OCI-LY7 (cell line): ENCODE data around the gene AUTS2. TPM values are rescaled to one million over a fixed set of nuclear protein-coding genes. Genes with fewer than 3 reads are reported as not detected.

Source experiments
- BruUV-seq: library from RNA; stranded (reverse); fragments of 400-500 nt; replicated peaks from 2 replicates; lab custom pipeline; 2021; lab: Mats Ljungman, UMichigan
- CTCF ChIA-PET: fragments of 300-600 bp; sonication (Branson Sonifier 250); formaldehyde crosslinking; loops from one replicate; lab custom pipeline; 2022; ENCODE audit warnings: antibody characterized with exemption; ENCODE audit not compliant: unreplicated experiment; lab: Charles Lee
- POLR2A ChIA-PET: fragments of 300-600 bp; sonication (Branson Sonifier 250); formaldehyde crosslinking; loops from one replicate; lab custom pipeline; 2022; ENCODE audit warnings: antibody characterized with exemption; lab: Charles Lee
- DNase-seq: peaks from one replicate; pipeline ENCODE4 v3.0.0-alpha.2; 2015; ENCODE audit warnings: low spot score
- H2AFZ ChIP-seq: fragments of 200-600 bp; sonication (generic), shearing (Covaris generic); 2 replicates; pipeline ENCODE4 v1.6.1; 2014; ENCODE audit warnings: mild to moderate bottlenecking, antibody characterized with exemption, low read length, moderate library complexity
- H3K27ac ChIP-seq: fragments of 200-600 bp; sonication (generic); 2 replicates; pipeline ENCODE4 v1.5.1; 2014; ENCODE audit warnings: mixed run types, low read depth, mild to moderate bottlenecking, moderate library complexity, low read length, inconsistent platforms; ENCODE audit not compliant: poor library complexity, severe bottlenecking
- H3K36me3 ChIP-seq: fragments of 200-600 bp; sonication (generic); 2 replicates; pipeline ENCODE4 v1.6.1; 2014; ENCODE audit warnings: mild to moderate bottlenecking, antibody characterized with exemption, low read length, moderate library complexity, mixed read lengths; ENCODE audit not compliant: insufficient read depth
- H3K4me1 ChIP-seq: fragments of 200-600 bp; sonication (generic); 2 replicates; pipeline ENCODE4 v1.5.1; 2014; ENCODE audit warnings: mild to moderate bottlenecking, low read length; ENCODE audit not compliant: insufficient read depth, poor library complexity, severe bottlenecking
- H3K4me2 ChIP-seq: fragments of 200-600 bp; sonication (generic); 2 replicates; pipeline ENCODE4 v1.6.1; 2014; ENCODE audit warnings: mild to moderate bottlenecking, low read length
- H3K4me3 ChIP-seq: fragments of 200-600 bp; sonication (generic); 2 replicates; pipeline ENCODE4 v1.5.1; 2014; ENCODE audit warnings: mild to moderate bottlenecking, low read depth, low read length; ENCODE audit not compliant: poor library complexity, severe bottlenecking
- H3K79me2 ChIP-seq: fragments of 200-600 bp; sonication (generic); 2 replicates; pipeline ENCODE4 v1.6.1; 2016; ENCODE audit warnings: low read depth, mild to moderate bottlenecking, low read length, moderate library complexity, mixed read lengths; ENCODE audit not compliant: insufficient read depth
- H3K9me2 ChIP-seq: fragments of 200-600 bp; sonication (generic); 2 replicates; pipeline ENCODE4 v1.6.1; 2016; ENCODE audit warnings: mild to moderate bottlenecking, low read length, mixed read lengths; ENCODE audit not compliant: insufficient read depth
- H3K9me3 ChIP-seq: fragments of 200-600 bp; sonication (generic); 2 replicates; pipeline ENCODE4 v1.6.1; 2014; ENCODE audit warnings: mild to moderate bottlenecking, mixed run types, low read length, mixed read lengths
- H4K20me1 ChIP-seq: fragments of 200-600 bp; sonication (generic); 2 replicates; pipeline ENCODE4 v1.6.1; 2014; ENCODE audit warnings: mild to moderate bottlenecking, antibody characterized with exemption, low read length, moderate library complexity, mixed read lengths; ENCODE audit not compliant: insufficient read depth
- CTCF ChIP-seq: fragments of 200-600 bp; sonication (generic); conservative IDR thresholded peaks from 2 replicates; pipeline ENCODE4 v1.5.1; 2014; ENCODE audit warnings: mild to moderate bottlenecking, antibody characterized with exemption, low read length, moderate library complexity, mixed read lengths
- EZH2phosphoT487 ChIP-seq: fragments of 200-600 bp; sonication (generic); IDR thresholded peaks from 2 replicates; pipeline ENCODE4 v1.6.1; 2018; ENCODE audit warnings: low read depth, borderline replicate concordance, mild to moderate bottlenecking, mixed run types, antibody characterized with exemption, low read length, moderate library complexity, mixed read lengths
- intact Hi-C: fragments of 100-400 bp; cut with micrococcal nuclease; formaldehyde crosslinking; loops from one replicate; pipeline ENCODE4 v1.10.0; 2022; ENCODE audit not compliant: unreplicated experiment
- total RNA-seq, 2 experiments: library from RNA; depleted of rRNA in 1 of 2; stranded (reverse); fragments of >200 nt in 1 of 2; shearing (Covaris generic) in 1 of 2; gene quantifications; 2 replicates each; pipeline ENCODE4 v1.2.3, GENCODE V29; 2014 to 2022

The AUTS2 gene
- total RNA-seq, 2 experiments from 2014 or later = 37.9 to 78.5 TPM

- no peaks in the 10 kb centered on the region for H3K9me2 ChIP-seq
- H3K4me3 ChIP-seq = no peak overlapping the region
- no peaks in the 10 kb centered on the region for H3K4me1 ChIP-seq
- no peak overlapping the region for H3K4me2 ChIP-seq
- no peaks in the 10 kb centered on the region for H3K79me2 ChIP-seq
- no peaks in the 10 kb centered on the region for H3K9me3 ChIP-seq
- ChIA-PET CTCF (no interaction called here), POLR2A (no interaction called here)
- no peaks in the 10 kb centered on the region for H3K36me3 ChIP-seq
- no TSS peak for BruUV-seq
- no peaks in the 10 kb centered on the region for H4K20me1 ChIP-seq
- no peak for DNase-seq
- intact Hi-C loops = no loop called here
- TF ChIP-seq EZH2phosphoT487 = no peak
- TF ChIP-seq CTCF = no peak
- H3K27ac ChIP-seq = no peak overlapping the region
- H2AFZ ChIP-seq = no peak overlapping the region
Observed at GRCh38 chr7:70674571-70675010, 1076.3 kb downstream of the AUTS2 start.

DNA sequence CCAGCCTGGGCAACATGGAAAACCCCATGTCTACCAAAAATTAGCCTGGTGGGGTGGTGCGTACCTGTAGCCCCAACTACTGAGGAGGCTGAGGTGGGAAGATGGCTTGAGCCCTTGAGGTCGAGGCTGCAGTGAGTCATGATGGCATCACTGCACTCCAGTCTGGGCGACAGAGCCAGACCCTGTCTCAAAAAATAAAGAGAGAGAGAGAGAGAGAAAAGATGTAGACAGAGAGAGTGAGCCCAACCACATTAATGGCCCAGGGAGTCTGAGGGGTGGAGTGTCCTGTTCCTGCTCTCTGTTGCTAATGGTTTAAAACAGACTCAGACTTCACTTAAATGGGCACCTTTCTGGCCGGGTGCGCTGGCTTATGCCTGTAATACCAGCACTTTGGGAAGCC, 1078.0 kb downstream of the AUTS2 start:
- DNase-seq = no peak
- Histone ChIP-seq H2AFZ (no peak overlapping the region), H3K36me3 (no peaks in the 10 kb centered on the region), H3K9me2 (no peaks in the 10 kb centered on the region), H4K20me1 (no peaks in the 10 kb centered on the region), H3K4me1 (no peaks in the 10 kb centered on the region), H3K4me3 (no peak overlapping the region), H3K9me3 (no peaks in the 10 kb centered on the region), H3K27ac (no peak overlapping the region), H3K4me2 (no peak overlapping the region), H3K79me2 (no peaks in the 10 kb centered on the region)
- ChIA-PET POLR2A (no interaction called here), CTCF (no interaction called here)
- no TSS peak for BruUV-seq
- no peak for TF ChIP-seq CTCF
- TF ChIP-seq EZH2phosphoT487 = no peak
- intact Hi-C loops = no loop called here

- Histone ChIP-seq H3K27ac (no peak overlapping the region), H3K9me2 (no peaks in the 10 kb centered on the region), H3K4me3 (no peak overlapping the region), H3K9me3 (no peaks in the 10 kb centered on the region), H3K4me2 (no peak overlapping the region), H2AFZ (no peak overlapping the region), H3K36me3 (no peaks in the 10 kb centered on the region), H3K79me2 (no peaks in the 10 kb centered on the region), H3K4me1 (peaks cover 11% of the 10 kb centered on the region), H4K20me1 (no peaks in the 10 kb centered on the region)
- no peak for DNase-seq
- POLR2A ChIA-PET = no interaction called here
- no TSS peak for BruUV-seq
- CTCF ChIA-PET = no interaction called here
- TF ChIP-seq CTCF (no peak), EZH2phosphoT487 (no peak)
- intact Hi-C loops = no loop called here
Observed at GRCh38 chr7:70678621-70679251, 1080.5 kb downstream of the AUTS2 start.
